HL-60/S4 treated with phorbol 12-myristate 13-acetate at 8.2 ng/mL for 4 days and 3 days (cell line): Measurements from ENCODE around the gene ELF1.
"Not testable (repeated sequence)": the region's sequence is repeated elsewhere in the genome, so short reads cannot be mapped to it uniquely, and the experiment has no call there.

Experiments used
- in situ Hi-C: fragments of 300-500 bp; cut with MboI; formaldehyde crosslinking; loops from 2 replicates; pipeline ENCODE4 v1.15.0; 2022; ENCODE audit warnings: low sequenced_read_pairs

ELF1 gene

GRCh38 chr13:40908546-40908945 lies 110.6 kb downstream of the ELF1 start:
- in situ Hi-C loops: no loop called here

GRCh38 chr13:40901032-40901431 lies 118.1 kb downstream of the ELF1 start:
- in situ Hi-C loops: not testable (repeated sequence)

GRCh38 chr13:40900568-40900967 lies 118.5 kb downstream of the ELF1 start:
- in situ Hi-C loops: not testable (repeated sequence)

- in situ Hi-C loops: no loop called here
Observed at GRCh38 chr13:40897053-40897452, 122.1 kb downstream of the ELF1 start.

GRCh38 chr13:40895227-40896184 lies 123.6 kb downstream of the ELF1 start:
- in situ Hi-C loops: no loop called here

DNA sequence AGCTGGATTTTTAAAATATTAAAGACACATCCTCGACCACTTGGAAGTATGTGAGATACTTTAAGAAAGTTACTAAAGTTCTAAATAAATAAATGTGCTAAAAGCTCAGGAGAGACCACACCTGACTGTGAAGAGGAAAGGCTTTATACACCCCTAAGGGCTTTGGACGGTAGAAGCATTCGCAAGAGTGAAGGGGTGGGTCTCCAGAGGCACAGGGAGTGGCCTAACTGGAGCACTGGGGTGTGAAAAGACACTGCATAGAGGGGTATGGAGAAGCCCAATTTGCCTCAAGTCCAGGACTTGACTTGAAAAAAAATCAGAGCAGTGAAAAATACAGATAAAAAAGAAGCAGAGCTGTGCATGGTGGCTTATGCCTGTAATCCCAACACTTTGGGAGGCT lies 125.5 kb downstream of the ELF1 start:
- in situ Hi-C loops: not testable (repeated sequence)

DNA sequence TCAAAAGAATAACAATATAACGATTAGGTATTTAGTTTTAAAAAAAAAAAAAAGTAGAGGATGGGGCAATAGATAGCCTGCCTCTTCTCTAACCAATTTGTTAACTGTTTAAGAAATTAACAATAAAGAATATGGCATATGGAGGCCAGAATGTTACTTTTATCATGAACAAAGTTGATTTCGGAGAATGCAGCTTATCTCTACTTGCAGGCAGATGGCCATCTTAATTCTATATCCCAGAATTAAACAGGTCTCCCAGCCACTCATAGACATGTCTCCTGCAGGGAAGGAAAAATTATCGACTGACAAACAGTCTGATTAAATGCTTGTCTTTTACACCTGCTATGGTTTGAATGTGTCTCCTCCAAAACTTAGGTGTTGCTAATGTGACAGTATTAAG lies 133.1 kb downstream of the ELF1 start:
- in situ Hi-C loops: no loop called here

GRCh38 chr13:40884175-40884574 lies 134.9 kb downstream of the ELF1 start:
- in situ Hi-C loops: not testable (repeated sequence)
